HG03196 (cell line): ENCODE data around the gene CDK5R1.

Experiments used
- ATAC-seq: cut with Tn5 transposase; IDR thresholded peaks from one replicate; pipeline ENCODE4 v1.9.1; 2021; ENCODE audit not compliant: unreplicated experiment

CDK5R1 gene

GRCh38 chr17:32492264-32492589 is 5.4 kb downstream of the CDK5R1 start:
- ATAC-seq = no peak

DNA sequence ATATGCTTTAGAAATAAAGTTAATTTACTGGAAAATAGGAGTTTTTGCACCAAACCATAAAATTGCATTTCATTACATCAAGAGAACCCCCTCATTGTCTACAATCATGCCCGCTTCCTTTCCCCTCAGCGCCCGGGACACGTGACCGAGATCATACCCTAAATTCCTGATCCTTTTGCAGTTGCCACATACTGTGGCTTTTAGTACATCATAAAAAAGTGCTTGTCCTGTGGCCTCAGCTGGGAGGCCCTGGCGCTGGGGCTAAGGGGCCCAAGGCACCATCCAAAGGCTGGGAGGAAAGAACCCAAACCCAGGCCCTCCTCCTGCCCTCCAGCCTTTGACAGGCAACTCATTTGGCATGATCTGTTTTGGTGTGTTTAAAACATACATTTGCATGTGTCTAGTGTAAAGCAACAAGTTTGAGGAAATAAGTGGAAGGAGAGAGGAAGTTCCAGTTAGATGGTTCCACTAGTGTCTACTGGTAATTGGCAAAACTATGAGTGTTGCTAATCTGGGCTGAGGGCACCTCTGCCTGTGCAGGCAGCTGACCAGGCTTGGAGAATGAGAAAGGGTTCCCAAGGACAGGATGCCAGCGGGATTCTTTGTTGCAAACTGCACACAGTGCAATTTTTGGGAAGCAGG is 6.0 kb downstream of the CDK5R1 start:
- ATAC-seq = no peak

- no peak for ATAC-seq
Observed at GRCh38 chr17:32493571-32493970, 6.8 kb downstream of the CDK5R1 start.

DNA sequence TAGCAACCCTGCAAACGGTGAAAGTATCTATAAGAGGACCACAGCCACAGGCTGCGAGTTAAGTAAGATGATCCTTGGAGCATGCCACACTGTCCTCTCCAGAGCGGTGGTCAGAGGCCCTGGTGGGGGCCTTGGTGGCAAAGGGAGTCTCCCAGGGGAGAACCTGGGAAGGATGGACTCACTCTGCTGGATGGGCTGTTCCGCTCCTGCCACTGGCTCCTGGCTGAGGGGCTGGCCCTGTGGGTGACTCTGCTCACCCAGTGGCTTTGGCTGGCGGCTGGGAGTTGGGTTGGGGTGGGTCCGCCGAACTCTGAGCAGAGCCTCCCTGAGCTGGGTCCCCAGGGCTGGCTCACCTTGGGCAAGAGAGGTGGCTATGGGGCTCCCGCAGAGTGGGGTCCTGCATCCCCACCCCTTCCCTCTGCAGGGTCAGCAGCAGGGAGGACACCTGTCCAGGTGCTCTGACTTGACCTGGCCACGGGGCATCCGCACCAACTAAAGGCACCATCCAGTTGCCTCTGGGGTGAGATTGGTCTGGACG is 7.3 kb downstream of the CDK5R1 start:
- no peak for ATAC-seq

GRCh38 chr17:32494621-32495358 is 8.0 kb downstream of the CDK5R1 start:
- ATAC-seq = no peak

- ATAC-seq = no peak
Observed at GRCh38 chr17:32495359-32496231, 8.8 kb downstream of the CDK5R1 start.

DNA sequence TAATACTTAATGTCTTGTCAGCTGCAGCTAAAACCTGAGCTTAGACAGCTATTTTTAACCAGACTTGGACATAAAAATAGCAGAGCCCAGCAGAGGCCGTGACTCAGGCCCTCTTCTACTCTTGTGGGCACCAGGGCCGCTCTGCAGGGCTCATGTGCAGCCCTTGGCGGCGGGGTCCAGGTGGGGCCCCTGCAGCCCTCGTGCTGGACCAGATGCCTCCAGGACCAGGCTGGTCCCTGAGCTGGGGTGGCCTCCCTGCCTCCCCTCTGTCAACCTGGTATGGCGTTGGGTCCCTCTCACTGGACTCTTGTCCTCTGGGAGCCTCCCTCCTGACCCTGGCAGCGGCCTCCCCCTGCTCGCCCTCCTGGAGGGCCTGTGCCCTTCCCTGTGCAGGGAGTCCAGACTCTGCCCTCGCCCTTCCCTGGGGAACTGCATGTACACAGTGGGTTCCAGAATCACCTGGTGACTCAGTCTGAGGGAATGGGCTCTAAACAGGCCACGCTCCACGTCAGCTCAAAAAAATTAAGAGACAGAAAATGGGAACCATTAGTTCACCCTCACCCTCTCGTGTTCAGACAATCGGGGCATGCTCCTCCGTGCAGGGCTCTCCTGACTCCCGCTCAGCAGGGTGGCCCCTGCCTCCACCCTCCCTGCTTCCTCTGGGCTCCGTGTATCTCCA is 9.7 kb downstream of the CDK5R1 start:
- ATAC-seq = no peak

GRCh38 chr17:32497431-32498205 is 10.8 kb downstream of the CDK5R1 start:
- ATAC-seq = no peak

- no peak for ATAC-seq
Observed at GRCh38 chr17:32498391-32498790, 11.6 kb downstream of the CDK5R1 start.

DNA sequence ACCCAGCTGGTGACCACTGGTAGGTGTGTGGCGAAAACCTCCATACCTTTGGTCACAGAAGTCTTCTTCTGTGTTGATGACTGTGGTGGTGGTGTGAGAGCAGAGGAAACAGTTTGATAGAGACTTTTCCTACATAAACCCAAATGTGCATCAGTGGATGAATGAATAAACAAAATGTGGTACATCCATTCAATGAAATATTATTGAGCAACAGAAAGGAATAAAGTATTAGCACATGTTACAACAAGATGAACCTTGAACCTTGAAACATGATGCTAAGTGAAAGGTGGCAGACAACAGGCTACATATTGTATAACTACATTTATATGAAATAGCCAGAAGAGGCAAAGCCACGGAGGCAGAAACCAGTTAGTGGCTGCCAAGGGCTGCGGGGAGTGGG is 15.2 kb downstream of the CDK5R1 start:
- no peak for ATAC-seq

- no peak for ATAC-seq
Observed at GRCh38 chr17:32502710-32503109, 15.9 kb downstream of the CDK5R1 start.

DNA sequence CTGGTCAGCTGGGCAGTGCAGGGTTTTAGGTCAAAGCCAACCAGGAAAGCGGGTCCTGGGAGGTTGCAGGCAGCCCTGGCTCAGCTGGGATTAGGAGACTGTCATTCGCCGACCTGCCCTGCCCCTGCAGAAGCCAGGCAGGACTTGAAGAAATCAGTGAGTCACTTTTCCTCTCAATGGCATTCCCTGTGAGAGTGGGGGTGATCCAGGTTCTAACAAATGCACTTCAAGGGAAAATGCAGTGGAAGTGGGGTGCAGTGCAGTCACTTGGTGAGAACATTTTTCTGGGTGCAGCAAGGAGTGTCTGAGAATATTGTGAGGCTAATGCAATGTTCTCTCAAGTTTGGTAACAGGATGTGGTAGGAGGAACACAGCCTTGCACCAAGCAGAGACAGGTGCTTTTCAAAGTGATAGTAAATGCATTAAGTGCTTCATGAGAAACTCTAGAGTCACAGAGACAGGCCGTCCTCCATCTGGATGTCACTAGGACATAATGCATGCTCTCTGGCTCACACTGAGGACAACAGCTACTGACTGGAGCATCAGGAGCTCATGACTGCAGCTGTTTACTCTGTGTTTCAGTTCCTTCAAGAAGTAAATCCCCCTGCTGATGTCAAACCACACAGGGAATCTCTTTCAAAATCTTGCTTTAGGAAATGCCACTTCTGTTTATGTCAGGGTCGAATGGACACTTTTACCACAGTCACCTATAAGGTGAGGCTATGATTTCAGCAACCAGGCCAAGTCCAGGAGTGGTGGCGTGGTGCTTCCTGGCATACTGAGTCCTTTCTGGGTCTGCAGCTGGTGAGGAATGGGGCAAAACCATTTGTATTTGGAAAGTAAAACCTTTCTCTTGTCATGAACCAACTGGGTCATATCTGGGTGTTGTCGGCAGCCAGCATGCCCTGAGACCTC is 16.7 kb downstream of the CDK5R1 start:
- ATAC-seq = peak; percentile 86

DNA sequence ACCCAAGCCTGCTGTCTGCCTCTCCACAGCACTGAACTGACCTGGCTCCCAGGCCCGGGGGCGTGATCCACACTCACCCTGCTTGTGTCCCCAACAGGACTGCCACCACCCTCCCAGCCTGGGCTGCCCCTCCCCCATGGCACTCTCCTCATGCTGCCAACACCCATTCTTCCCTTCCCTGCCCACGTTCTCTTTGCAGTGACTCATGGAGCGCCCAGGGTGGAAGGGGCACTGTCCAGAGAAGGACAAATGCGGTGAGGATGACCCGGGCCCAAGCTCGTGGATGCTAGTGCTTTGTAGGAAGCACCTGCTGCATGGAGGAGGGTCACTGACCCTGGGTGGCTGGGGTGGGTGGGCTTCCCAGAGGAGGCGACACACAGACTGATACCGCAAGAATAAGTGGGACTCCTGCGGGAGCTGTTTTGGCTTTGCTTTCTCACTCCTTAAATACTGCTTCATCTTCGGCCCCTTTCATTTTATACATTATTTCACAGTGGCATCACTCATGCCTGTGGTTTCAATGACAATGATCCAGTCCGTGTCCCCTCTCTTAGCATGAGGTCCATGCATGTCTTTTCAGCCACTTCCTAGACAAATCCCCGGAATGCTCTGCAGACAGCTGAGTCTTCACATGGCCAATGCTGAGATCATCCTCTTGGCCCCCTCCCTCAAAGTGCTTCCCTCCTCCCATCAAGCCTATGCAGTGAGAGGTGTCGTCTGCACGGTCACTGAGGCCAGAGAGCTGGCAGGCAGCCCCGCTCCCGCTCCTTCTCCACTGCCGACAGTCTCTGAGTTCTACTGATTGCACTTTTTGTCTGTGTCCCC is 17.6 kb downstream of the CDK5R1 start:
- peak; percentile 29 for ATAC-seq

- no peak for ATAC-seq
Observed at GRCh38 chr17:32508926-32509325, 22.1 kb downstream of the CDK5R1 start.

GRCh38 chr17:32510466-32510865 is 23.7 kb downstream of the CDK5R1 start:
- ATAC-seq = no peak

- ATAC-seq = no peak
Observed at GRCh38 chr17:32512328-32512727, 25.5 kb downstream of the CDK5R1 start.

DNA sequence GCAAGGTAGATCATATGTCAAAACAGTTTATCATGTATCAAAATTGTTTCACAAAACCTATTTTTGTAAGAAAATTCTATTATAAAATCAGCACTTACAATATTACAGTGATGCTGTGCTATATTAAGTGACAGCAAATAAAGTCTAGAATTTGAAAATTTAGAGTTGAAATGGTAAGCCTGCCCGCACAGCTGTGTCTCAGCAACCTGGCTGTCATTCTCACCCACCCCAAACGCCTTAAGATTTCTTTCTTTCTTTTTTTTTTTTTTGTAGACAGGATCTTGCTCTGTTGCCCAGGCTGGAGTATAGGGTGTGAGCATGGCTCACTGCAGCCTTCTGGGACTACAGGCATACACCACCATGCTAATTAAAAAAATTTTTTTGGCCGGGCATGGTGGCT is 26.8 kb downstream of the CDK5R1 start:
- ATAC-seq = no peak

- ATAC-seq = no peak
Observed at GRCh38 chr17:32514606-32515005, 27.8 kb downstream of the CDK5R1 start.
